ENCODE data around the gene MGAT3. TPM values are rescaled to one million over a fixed set of nuclear protein-coding genes. Genes with fewer than 3 reads are reported as not detected.

The MGAT3 gene
- total RNA-seq, 1 experiment from 2014 or later: 0.20 TPM

DNA sequence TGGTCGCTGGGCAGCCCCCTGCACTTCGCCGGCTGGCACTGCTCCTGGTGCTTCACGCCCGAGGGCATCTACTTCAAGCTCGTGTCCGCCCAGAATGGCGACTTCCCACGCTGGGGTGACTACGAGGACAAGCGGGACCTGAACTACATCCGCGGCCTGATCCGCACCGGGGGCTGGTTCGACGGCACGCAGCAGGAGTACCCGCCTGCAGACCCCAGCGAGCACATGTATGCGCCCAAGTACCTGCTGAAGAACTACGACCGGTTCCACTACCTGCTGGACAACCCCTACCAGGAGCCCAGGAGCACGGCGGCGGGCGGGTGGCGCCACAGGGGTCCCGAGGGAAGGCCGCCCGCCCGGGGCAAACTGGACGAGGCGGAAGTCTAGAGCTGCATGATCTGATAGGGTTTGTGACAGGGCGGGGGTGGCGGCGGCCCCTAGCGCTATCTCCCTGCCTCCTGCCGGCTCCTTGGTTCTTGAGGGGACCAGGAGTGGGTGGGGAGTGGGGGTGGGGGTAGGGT is 31.8 kb downstream of the MGAT3 start:
- Histone ChIP-seq H3K9me2 (ENCODE audit: insufficient read depth) (no peaks in the 10 kb centered on the region), H3K4me1 (ENCODE audit: control insufficient read depth in 1 of 2, insufficient read depth in 2 of 2, low read length in 2 of 2) (peaks cover 0 to 10% of the 10 kb centered on the region in 2 experiments; a peak in 2 of 4 replicates), H3K79me2 (ENCODE audit: insufficient read depth, low read length) (no peaks in the 10 kb centered on the region), H3K27ac (ENCODE audit: low read depth, low read length) (no peak overlapping the region), H3K27me3 (ENCODE audit: insufficient read depth, low read length) (no peaks in the 10 kb centered on the region), H2AFZ (ENCODE audit: low read depth, low read length, poor library complexity, severe bottlenecking) (no peak overlapping the region), H3K4me2 (ENCODE audit: low read length) (no peak overlapping the region), H3K9me3 (ENCODE audit: control insufficient read depth in 1 of 2, insufficient read depth in 1 of 2, low read depth in 1 of 2, low read length in 2 of 2) (no peaks in the 10 kb centered on the region), H4K20me1 (ENCODE audit: insufficient read depth) (no peaks in the 10 kb centered on the region), H3K4me3 (replicated peaks in 1 of 2; ENCODE audit: low read depth in 1 of 2, low read length in 2 of 2) (no peak overlapping the region), H3K9ac (ENCODE audit: low read length) (no peak overlapping the region), H3K36me3 (ENCODE audit: control insufficient read depth in 1 of 2, insufficient read depth in 2 of 2, low read length in 2 of 2) (no peaks in the 10 kb centered on the region)
- ChIA-PET RAD21 (ENCODE audit: low non-redundant PET in 1 of 2, low total read pairs in 2 of 2, uncharacterized antibody in 2 of 2, unreplicated experiment in 2 of 2) (no interaction called here), CTCF (no interaction called here), POLR2A (no interaction called here)
- DNase-seq (ENCODE audit: low read depth, low spot score) (no peak), ATAC-seq (no peak)
- TF ChIP-seq, protein P1, sequence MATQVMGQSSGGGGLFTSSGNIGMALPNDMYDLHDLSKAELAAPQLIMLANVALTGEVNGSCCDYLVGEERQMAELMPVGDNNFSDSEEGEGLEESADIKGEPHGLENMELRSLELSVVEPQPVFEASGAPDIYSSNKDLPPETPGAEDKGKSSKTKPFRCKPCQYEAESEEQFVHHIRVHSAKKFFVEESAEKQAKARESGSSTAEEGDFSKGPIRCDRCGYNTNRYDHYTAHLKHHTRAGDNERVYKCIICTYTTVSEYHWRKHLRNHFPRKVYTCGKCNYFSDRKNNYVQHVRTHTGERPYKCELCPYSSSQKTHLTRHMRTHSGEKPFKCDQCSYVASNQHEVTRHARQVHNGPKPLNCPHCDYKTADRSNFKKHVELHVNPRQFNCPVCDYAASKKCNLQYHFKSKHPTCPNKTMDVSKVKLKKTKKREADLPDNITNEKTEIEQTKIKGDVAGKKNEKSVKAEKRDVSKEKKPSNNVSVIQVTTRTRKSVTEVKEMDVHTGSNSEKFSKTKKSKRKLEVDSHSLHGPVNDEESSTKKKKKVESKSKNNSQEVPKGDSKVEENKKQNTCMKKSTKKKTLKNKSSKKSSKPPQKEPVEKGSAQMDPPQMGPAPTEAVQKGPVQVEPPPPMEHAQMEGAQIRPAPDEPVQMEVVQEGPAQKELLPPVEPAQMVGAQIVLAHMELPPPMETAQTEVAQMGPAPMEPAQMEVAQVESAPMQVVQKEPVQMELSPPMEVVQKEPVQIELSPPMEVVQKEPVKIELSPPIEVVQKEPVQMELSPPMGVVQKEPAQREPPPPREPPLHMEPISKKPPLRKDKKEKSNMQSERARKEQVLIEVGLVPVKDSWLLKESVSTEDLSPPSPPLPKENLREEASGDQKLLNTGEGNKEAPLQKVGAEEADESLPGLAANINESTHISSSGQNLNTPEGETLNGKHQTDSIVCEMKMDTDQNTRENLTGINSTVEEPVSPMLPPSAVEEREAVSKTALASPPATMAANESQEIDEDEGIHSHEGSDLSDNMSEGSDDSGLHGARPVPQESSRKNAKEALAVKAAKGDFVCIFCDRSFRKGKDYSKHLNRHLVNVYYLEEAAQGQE (IDR thresholded peaks at IDR 0.05; ENCODE audit: low read depth): no peak
- TF ChIP-seq POLR2A (IDR thresholded peaks at IDR 0.05; ENCODE audit: borderline replicate concordance, extremely low read depth, insufficient read depth, insufficient read length): no peak
- TF ChIP-seq ZFX (IDR thresholded peaks at IDR 0.05): no peak
- TF ChIP-seq ELF1 (IDR thresholded peaks at IDR 0.05; ENCODE audit: borderline replicate concordance, low read depth): no peak
- no peak for TF ChIP-seq EZH2phosphoT487 (IDR thresholded peaks at IDR 0.05; ENCODE audit: borderline replicate concordance)
- no peak for TF ChIP-seq CEBPB (IDR thresholded peaks at IDR 0.05; ENCODE audit: low read depth)
- TF ChIP-seq EZH2 (IDR thresholded peaks at IDR 0.05): no peak
- no peak for TF ChIP-seq SIN3A (IDR thresholded peaks at IDR 0.05; ENCODE audit: low read depth)
- no peak for TF ChIP-seq SP1 (IDR thresholded peaks at IDR 0.05; ENCODE audit: low read depth)
- TF ChIP-seq, protein P2, sequence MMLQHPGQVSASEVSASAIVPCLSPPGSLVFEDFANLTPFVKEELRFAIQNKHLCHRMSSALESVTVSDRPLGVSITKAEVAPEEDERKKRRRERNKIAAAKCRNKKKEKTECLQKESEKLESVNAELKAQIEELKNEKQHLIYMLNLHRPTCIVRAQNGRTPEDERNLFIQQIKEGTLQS (IDR thresholded peaks at IDR 0.05): no peak
- no peak for TF ChIP-seq RAD21 (IDR thresholded peaks at IDR 0.05; ENCODE audit: low read depth)
- no peak for TF ChIP-seq CBX3 (IDR thresholded peaks at IDR 0.05; ENCODE audit: low read depth)
- TF ChIP-seq SRF (IDR thresholded peaks at IDR 0.05; ENCODE audit: low read depth): no peak
- TF ChIP-seq, protein P3, sequence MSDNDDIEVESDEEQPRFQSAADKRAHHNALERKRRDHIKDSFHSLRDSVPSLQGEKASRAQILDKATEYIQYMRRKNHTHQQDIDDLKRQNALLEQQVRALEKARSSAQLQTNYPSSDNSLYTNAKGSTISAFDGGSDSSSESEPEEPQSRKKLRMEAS (IDR thresholded peaks at IDR 0.05): no peak
- TF ChIP-seq FOSL1 (IDR thresholded peaks at IDR 0.05; ENCODE audit: low read depth): no peak
- TF ChIP-seq ZNF274 (IDR thresholded peaks at IDR 0.05; ENCODE audit: low read depth, low read length): no peak
- TF ChIP-seq EGR1 (IDR thresholded peaks at IDR 0.05; ENCODE audit: low read depth): no peak
- TF ChIP-seq YY1 (IDR thresholded peaks at IDR 0.05; ENCODE audit: extremely low read depth, insufficient replicate concordance, low read depth, low read length): no peak
- TF ChIP-seq TCF7L2 (IDR thresholded peaks at IDR 0.05; ENCODE audit: borderline replicate concordance, extremely low read depth, insufficient read depth, insufficient read length): no peak
- TF ChIP-seq, protein P4, sequence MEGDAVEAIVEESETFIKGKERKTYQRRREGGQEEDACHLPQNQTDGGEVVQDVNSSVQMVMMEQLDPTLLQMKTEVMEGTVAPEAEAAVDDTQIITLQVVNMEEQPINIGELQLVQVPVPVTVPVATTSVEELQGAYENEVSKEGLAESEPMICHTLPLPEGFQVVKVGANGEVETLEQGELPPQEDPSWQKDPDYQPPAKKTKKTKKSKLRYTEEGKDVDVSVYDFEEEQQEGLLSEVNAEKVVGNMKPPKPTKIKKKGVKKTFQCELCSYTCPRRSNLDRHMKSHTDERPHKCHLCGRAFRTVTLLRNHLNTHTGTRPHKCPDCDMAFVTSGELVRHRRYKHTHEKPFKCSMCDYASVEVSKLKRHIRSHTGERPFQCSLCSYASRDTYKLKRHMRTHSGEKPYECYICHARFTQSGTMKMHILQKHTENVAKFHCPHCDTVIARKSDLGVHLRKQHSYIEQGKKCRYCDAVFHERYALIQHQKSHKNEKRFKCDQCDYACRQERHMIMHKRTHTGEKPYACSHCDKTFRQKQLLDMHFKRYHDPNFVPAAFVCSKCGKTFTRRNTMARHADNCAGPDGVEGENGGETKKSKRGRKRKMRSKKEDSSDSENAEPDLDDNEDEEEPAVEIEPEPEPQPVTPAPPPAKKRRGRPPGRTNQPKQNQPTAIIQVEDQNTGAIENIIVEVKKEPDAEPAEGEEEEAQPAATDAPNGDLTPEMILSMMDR (IDR thresholded peaks at IDR 0.05 in 2 of 3, conservative IDR thresholded peaks at IDR 0.05 in 1 of 3; ENCODE audit: borderline replicate concordance in 1 of 3, insufficient read depth in 1 of 3, low read depth in 2 of 3, low read length in 2 of 3): no peak
- BruUV-seq (replicated peaks): no TSS peak
- intact Hi-C loops (cut with micrococcal nuclease): no loop called here

Measured in HCT116 (cell line).